Mesodermal cell (in vitro differentiated cells): Measurements from ENCODE around the gene CEP192.
"Not testable (repeated sequence)": the region's sequence is repeated elsewhere in the genome, so short reads cannot be mapped to it uniquely, and the experiment has no call there.

ENCODE experiments used
- H3K27ac ChIP-seq: 2 replicates; pipeline ENCODE4 v1.7.0; 2013; ENCODE audit warnings: mild to moderate bottlenecking, low read depth, low read length, moderate library complexity; ENCODE audit not compliant: severe bottlenecking
- H3K36me3 ChIP-seq: 2 replicates; pipeline ENCODE4 v1.7.1; 2013; ENCODE audit warnings: mild to moderate bottlenecking, low read length, moderate library complexity; ENCODE audit not compliant: control insufficient read depth, insufficient read depth
- H3K4me1 ChIP-seq: one replicate; pipeline ENCODE4 v1.7.1; 2013; ENCODE audit warnings: mild to moderate bottlenecking, low read length; ENCODE audit not compliant: insufficient read depth, control insufficient read depth, poor library complexity, severe bottlenecking
- H3K4me3 ChIP-seq: 2 replicates; pipeline ENCODE4 v1.7.0; 2013; ENCODE audit warnings: low read length, control low read depth, mild to moderate bottlenecking; ENCODE audit not compliant: insufficient read depth, poor library complexity, severe bottlenecking; ENCODE audit errors: extremely low read depth
- H3K9me3 ChIP-seq: 2 replicates; pipeline ENCODE4 v1.7.1; 2013; ENCODE audit warnings: mild to moderate bottlenecking, low read length, moderate library complexity; ENCODE audit not compliant: control insufficient read depth
- WGBS, 2 experiments: methylation state at CpG; one replicate each; pipeline ENCODE4 v1.1.5; 2013; ENCODE audit warnings: missing lambda C conversion rate in 2 of 2; ENCODE audit not compliant: insufficient coverage in 2 of 2; 5-methylcytosine and 5-hydroxymethylcytosine counted together

The CEP192 gene

GRCh38 chr18:12963069-12963468 is 28.1 kb upstream of the CEP192 start:
- Histone ChIP-seq H3K9me3 (no peaks in the 10 kb centered on the region), H3K27ac (no peak overlapping the region), H3K36me3 (peaks cover 84% of the 10 kb centered on the region), H3K4me3 (no peak overlapping the region), H3K4me1 (no peaks in the 10 kb centered on the region)
- 100% methylated on average over 1 of the region's 1 CpG for WGBS, 2 experiments

GRCh38 chr18:12968115-12968514 is 23.0 kb upstream of the CEP192 start:
- Histone ChIP-seq H3K4me3 (no peak overlapping the region), H3K36me3 (peaks cover 86% of the 10 kb centered on the region), H3K4me1 (no peaks in the 10 kb centered on the region), H3K9me3 (no peaks in the 10 kb centered on the region), H3K27ac (no peak overlapping the region)
- 89 to 100% methylated on average over 3 of the region's 4 CpGs for WGBS, 2 experiments

- H3K36me3 ChIP-seq, result peaks cover 86% of the 10 kb centered on the region
- no peaks in the 10 kb centered on the region for H3K4me1 ChIP-seq
- H3K27ac ChIP-seq, result no peak overlapping the region
- 87 to 100% methylated on average over 3 of the region's 6 CpGs for WGBS, 2 experiments
- no peaks in the 10 kb centered on the region for H3K9me3 ChIP-seq
- no peak overlapping the region for H3K4me3 ChIP-seq
Observed at GRCh38 chr18:12968619-12969018, 22.5 kb upstream of the CEP192 start.

GRCh38 chr18:12973562-12974213 is 17.5 kb upstream of the CEP192 start:
- 97 to 100% methylated on average over 1 to 2 of the region's 4 CpGs for WGBS, 2 experiments
- Histone ChIP-seq H3K4me1 (peaks cover 3% of the 10 kb centered on the region), H3K36me3 (peaks cover 85% of the 10 kb centered on the region), H3K4me3 (no peak overlapping the region), H3K9me3 (no peaks in the 10 kb centered on the region), H3K27ac (no peak overlapping the region)

- Histone ChIP-seq H3K36me3 (peaks cover 80% of the 10 kb centered on the region), H3K4me1 (peaks cover 3% of the 10 kb centered on the region), H3K4me3 (no peak overlapping the region), H3K27ac (no peak overlapping the region), H3K9me3 (no peaks in the 10 kb centered on the region)
- WGBS, 2 experiments, result 96 to 98% methylated on average over 6 of the region's 6 CpGs
Observed at GRCh38 chr18:12975488-12975887, 15.7 kb upstream of the CEP192 start.

- WGBS, 2 experiments, result 91 to 92% methylated on average over 9 to 12 of the region's 12 CpGs
- Histone ChIP-seq H3K9me3 (no peaks in the 10 kb centered on the region), H3K4me3 (no peak overlapping the region), H3K36me3 (peaks cover 73% of the 10 kb centered on the region), H3K4me1 (peaks cover 3% of the 10 kb centered on the region), H3K27ac (no peak overlapping the region)
Observed at GRCh38 chr18:12976305-12976704, 14.9 kb upstream of the CEP192 start.

GRCh38 chr18:12980065-12980464 is 11.1 kb upstream of the CEP192 start:
- WGBS, 2 experiments, result no CpG with 5 or more reads among the region's 34 CpGs
- H3K4me1 ChIP-seq, H3K4me3 ChIP-seq, H3K27ac ChIP-seq, H3K9me3 ChIP-seq: not testable (repeated sequence)
- H3K36me3 ChIP-seq, result peaks cover 55% of the 10 kb centered on the region

- Histone ChIP-seq H3K9me3 (no peaks in the 10 kb centered on the region), H3K36me3 (peaks cover 12% of the 10 kb centered on the region), H3K4me3 (peak overlapping the region; percentile 72), H3K27ac (no peak overlapping the region), H3K4me1 (peaks cover 7% of the 10 kb centered on the region)
- WGBS, 2 experiments, result 88 to 89% methylated on average over 5 to 7 of the region's 8 CpGs
Observed at GRCh38 chr18:12989397-12990122, 1.6 kb upstream of the CEP192 start.

- Histone ChIP-seq H3K4me3 (peak overlapping the region; percentile 72), H3K4me1 (peaks cover 7% of the 10 kb centered on the region), H3K9me3 (no peaks in the 10 kb centered on the region), H3K36me3 (peaks cover 13% of the 10 kb centered on the region), H3K27ac (peak overlapping the region; percentile 82)
- 76 to 80% methylated on average over 2 of the region's 2 CpGs for WGBS, 2 experiments
Observed at GRCh38 chr18:12990123-12990475, 1.1 kb upstream of the CEP192 start.

GRCh38 chr18:12990641-12990966 is 558 bp upstream of the CEP192 start:
- 7 to 10% methylated on average over 9 to 11 of the region's 11 CpGs for WGBS, 2 experiments
- Histone ChIP-seq H3K9me3 (no peaks in the 10 kb centered on the region), H3K27ac (peak overlapping the region; percentile 82), H3K4me1 (peaks cover 7% of the 10 kb centered on the region), H3K4me3 (peak overlapping the region; percentile 72), H3K36me3 (peaks cover 15% of the 10 kb centered on the region)

- Histone ChIP-seq H3K4me3 (peak overlapping the region; percentile 72), H3K36me3 (peaks cover 16% of the 10 kb centered on the region), H3K4me1 (peaks cover 7% of the 10 kb centered on the region), H3K9me3 (no peaks in the 10 kb centered on the region), H3K27ac (peak overlapping the region; percentile 89)
- WGBS, 2 experiments, result 0% methylated on average over 2 of the region's 7 CpGs; no CpG with 5 or more reads in 1 of the 2 experiments
Observed at GRCh38 chr18:12991821-12992179, 638 bp downstream of the CEP192 start.
